HG02938 (cell line): Measurements from ENCODE around the gene FHAD1.
A peak's percentile ranks its signal among the peaks of the same experiment; 100 is the strongest.

ENCODE experiments used
- ATAC-seq: cut with Tn5 transposase; IDR thresholded peaks from one replicate; pipeline ENCODE4 v1.9.1; 2021; ENCODE audit warnings: mild to moderate bottlenecking, moderate library complexity; ENCODE audit not compliant: unreplicated experiment

FHAD1 gene

GRCh38 chr1:15390667-15391066 is 143.6 kb downstream of the FHAD1 start:
- no peak for ATAC-seq

- ATAC-seq = no peak
Measured at GRCh38 chr1:15391366-15391765, 144.3 kb downstream of the FHAD1 start.

DNA sequence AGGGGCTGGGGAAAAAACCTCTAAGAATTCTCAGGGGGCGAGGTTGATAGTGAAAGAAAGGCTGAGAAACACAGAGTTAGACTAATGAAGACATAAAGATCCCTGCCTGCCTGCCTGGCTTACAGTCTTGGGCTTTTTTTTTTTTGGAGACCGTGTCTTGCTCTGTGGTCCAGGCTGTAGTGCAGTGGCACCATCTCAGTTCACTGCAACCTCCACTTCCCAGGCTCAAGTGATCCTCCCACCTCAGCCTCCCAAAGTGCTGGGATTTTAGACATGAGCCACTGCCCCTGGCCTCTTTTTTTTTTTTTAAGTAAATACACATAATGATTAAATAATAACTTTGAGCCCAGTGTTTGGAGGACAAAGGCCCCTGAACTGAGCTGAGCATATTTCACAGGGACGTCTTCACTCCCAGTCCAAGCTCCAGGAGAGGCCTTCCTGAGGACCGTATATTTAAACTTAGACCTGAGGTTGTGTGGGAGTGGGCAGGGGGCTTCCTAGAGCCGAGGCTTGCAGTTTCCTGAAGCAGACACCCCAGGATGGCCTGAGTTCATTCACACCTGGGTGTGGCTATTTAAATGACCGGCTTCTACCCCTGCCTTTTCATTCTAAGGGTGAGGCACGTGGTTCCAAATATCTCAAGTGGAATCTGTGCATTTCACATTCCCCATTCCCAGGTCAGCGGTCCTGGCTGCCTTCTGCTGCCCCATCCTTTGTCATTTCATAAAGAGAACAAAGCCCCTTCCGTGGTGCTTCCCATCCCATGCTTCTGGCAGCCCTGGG is 146.6 kb downstream of the FHAD1 start:
- no peak for ATAC-seq

DNA sequence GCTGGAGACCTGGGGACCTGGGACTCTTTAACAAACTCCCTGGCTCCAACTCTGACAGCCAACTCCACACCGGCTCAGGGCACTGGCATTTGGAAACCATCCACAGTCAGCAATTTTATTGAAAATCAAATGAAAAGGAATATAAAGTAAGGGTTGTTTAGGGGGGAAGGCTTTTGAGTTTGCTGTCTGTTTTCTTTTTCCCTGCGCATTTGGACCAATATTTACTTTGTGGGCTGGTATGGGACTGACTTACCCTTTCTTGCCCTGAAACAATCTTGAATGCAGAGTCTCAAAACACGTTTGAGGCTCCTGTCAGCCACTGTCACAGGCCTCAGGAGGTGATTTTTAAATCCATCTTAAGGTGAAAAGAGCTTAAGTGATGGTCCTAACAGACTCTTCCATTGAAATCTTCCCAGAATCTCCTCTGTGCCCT is 147.3 kb downstream of the FHAD1 start:
- no peak for ATAC-seq

- ATAC-seq = no peak
Measured at GRCh38 chr1:15397236-15397635, 150.2 kb downstream of the FHAD1 start.

DNA sequence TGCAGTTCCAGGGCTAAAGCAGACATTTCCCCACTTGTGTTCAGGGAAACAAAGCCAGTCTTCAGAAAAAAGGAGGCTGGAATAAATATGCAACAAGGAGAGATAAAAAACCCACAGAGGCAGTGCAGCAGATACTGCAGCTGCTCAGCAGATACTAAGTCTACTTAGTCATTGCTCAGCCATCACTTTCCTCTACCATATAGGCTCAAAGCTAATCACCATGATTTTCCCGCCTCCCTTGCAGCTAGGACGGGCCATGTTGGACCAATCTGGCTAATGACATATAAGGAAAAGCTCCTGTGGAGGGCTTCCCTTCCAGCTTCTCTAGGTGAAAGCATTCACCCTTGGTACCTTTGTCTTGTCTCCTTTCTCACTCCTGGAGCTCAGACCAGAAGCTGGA is 152.7 kb downstream of the FHAD1 start:
- no peak for ATAC-seq

DNA sequence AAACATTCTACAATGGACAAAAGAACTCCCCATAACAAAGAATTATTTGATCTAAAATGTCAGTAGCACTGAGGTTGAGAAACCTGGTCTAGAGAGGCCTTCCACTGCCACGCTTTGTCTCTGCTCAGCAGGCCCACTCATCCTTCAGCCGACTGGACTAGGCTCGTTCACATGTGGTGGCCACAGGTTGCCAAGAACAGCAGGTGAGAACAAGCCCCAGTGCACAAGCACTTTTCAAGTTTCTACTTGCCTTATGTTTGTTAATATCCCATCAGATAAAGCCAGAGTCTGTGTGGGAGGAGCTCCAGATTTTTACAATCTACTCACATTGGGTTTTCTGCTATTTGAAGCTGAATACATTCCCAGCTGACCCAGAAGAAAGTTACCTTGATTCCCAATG is 153.6 kb downstream of the FHAD1 start:
- ATAC-seq = no peak

DNA sequence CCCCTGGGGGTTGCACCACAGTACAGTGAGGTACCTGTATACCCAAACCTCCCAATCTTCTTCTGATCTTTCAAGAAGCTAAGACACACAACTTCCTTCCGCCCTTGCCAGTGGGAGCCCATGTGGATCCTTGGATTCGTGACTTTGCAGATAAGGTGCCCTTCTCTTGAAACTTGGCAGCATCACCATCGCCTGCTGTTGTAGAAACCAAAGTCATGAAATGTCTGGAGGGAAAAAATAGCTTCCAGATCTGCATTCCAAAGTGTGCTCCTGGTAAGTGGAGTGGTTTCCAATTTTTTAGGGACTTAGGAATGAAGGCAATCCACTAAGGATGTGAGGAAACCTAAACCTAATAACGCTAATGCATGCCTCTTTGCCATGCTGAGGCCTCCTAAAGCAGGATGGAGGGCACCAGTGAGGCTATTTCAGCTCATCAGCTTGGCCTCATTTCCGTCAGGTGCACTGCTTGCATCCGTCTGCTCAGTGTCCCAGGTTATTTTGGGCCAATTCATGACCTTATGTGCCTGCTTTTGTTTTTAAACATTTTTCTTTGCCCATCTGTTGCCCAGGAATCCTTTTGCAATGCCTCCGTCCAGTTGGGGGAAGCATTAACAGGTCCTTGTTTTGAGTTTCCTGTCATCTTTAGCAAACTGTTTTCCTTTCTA is 154.5 kb downstream of the FHAD1 start:
- no peak for ATAC-seq

DNA sequence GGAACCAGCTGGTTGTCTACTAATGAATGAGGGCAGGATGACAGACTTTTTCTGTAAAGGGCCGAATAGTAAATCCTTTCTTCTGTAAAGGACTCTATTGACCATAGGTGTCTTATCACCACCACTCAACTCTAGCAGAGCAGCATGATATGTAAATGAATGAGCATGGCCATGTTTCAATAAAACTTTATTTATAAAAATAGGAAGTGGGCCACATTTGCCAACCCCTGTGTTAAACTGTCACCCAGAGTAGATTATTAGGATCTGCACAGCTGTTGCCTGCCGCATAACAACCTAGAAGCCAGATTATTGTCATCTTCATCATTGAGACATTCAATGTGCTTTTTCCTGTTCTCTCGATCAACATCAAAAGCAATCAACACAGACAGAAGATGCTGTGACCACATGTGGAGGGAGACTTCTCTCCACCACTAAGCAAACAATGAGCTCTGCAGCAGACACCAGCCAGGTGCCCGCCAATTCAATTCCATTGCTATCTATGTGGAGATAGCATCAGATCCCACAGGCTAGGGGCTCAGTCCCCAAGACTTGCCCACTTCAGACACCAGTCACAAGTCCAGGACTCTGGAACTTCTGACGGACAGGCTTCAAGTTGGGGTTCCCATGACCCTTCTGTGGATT is 155.9 kb downstream of the FHAD1 start:
- ATAC-seq = no peak

GRCh38 chr1:15403962-15404580 is 157.0 kb downstream of the FHAD1 start:
- ATAC-seq = no peak

DNA sequence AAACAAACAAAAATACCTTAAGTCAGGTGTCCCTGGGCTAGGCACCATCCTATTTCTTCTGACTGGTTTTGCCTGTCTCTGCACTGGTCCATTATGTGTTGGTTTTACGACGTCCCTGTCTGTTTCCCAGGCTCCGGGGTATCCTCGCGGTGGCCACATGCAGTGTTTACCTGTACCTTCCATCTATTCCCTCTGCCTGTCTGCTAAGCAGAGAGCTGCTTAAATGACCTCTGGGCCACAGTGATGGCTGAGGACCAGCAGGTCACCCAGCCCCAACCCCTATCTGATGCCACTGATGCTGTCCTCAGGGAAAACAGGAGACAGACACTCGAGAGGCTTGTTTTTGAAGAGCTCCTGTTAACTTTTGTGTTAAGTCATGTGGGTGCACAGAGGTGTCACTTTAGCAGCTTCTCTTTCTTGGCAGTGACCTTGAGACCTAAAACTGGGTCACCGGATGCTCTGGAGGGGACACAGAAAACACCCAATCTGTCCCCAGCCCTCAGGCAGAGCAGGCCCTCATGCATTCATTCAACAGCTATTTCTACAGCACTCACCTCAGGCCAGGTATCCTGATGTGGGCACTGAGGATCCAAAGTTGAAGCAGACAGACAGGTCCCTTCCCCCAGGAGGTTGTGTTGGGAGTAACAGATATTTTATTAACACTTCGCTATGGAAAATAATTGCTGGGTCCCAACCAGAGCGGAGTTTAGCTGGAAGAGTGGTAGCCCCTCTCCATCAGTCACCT is 158.3 kb downstream of the FHAD1 start:
- ATAC-seq = no peak

DNA sequence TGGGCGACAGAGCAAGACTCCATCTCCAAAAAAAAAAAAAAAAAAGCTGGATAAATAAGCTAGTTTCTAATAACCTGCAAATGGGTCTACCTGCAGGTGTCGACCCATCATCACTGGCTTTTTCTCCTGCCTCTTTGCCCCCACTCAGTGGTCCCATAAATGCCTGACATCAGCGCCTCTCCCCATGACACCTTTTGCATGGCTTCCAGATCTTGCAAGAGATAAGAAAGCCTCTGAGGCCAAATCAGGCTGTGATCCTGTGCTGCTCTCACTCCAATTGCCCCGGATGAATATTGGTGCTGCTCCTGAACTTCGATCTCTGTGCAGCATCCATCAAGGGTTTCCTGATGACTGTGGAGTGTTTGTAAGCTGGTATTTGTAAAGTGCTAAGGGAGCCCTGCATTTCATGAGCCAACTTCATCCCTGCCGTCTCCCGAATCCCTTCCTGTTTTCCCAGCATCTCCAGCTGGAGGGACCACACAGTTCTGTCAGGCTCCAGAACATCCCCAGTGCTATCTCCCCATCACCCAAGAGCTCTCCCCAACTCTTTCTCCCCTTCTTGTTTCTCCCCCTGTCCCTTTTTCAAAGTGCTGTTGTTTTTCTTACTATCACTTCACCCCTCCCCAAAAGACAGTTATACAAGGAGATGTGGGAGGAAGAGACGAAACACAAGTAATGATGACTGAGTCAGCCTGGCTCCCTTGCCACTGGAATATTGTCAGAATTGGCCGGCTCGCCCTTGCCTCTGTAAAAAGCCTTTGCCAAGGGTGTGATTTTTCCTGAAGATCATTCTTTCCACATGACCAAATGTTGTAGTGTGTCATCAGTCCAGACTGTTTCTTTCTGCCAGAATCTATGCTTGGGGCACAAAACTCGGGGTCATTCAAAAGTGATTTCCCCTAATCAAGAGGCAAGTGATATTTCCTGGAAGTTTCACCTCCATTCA is 159.9 kb downstream of the FHAD1 start:
- ATAC-seq = no peak

GRCh38 chr1:15407580-15407979 is 160.6 kb downstream of the FHAD1 start:
- no peak for ATAC-seq

- no peak for ATAC-seq
Measured at GRCh38 chr1:15408890-15409387, 161.9 kb downstream of the FHAD1 start.

DNA sequence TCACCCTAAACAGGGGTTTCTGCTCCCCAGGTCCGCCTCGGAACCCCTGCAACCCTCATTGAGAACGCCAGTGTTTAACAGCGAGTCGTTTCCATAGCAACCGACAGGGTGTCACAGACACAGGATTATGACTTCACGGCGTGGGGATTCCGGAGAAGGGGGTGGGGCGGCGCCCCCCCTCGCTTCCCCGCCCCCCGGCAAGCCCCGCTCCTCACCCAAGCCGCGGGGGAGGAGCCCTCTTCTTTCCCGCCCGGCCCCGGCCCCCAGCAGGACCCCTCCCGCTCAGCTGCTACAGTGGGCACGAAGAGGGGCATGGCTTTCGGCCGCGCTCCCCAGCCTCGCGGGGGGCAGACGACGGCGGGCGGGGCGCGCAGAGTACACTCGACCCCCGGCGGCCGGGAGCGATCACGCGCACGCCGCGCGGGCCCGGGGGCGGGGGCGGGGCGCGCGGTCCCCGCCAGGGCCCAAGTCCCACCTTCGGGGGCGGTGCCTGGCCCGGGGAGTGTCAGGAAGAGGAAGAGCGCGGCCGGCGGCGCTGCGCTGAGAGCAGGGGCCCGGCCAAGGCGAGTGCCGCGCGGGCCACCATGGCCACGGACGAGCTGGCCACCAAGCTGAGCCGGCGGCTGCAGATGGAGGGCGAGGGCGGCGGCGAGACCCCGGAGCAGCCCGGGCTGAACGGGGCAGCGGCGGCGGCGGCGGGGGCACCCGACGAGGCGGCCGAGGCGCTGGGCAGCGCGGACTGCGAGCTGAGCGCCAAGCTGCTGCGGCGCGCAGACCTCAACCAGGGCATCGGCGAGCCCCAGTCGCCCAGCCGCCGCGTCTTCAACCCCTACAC is 162.6 kb downstream of the FHAD1 start, which contains the start of gene EFHD2:
Gene EFHD2 (plus strand): TSS at position 501 of the 835 bp plus-strand sequence. CDS start 84 bp downstream, at position 585.
- ATAC-seq = peak; percentile 67

- no peak for ATAC-seq
Measured at GRCh38 chr1:15410223-15410883, 163.3 kb downstream of the FHAD1 start.

GRCh38 chr1:15410884-15411245 is 163.8 kb downstream of the FHAD1 start:
- ATAC-seq = no peak

DNA sequence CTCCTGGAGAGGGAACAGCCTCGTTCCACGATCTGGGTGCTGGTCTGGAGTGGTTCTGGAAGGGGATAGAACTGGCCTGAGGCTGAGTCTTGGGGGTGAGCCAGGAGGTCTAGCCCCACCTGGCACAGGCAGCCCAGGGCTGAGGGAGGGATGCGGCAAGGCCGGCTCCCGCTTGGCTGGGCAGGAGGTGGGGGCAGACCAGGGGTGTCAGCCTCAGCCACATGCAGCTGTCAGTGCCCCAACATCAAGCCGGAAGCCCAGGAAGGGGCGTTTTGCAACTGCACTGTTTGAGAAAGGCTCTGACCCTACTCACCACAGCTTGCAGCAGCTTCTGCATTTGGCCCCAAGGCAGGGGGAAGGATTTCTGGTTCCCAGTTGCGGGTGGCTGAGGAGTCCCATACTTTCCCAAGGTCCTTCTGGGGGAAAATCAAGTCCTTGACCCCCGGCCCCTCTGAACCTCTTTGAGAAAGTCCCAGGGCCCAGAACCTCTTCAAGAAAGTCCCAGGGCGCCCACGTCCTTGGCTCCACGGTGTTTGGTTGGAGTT is 164.6 kb downstream of the FHAD1 start:
- peak; percentile 44 for ATAC-seq
